Bladder microvascular endothelial cell (primary cell): ENCODE data around the gene CDKN2A. TPM values are rescaled to one million over a fixed set of nuclear protein-coding genes. Genes with fewer than 3 reads are reported as not detected.

Experiments
- total RNA-seq: library from RNA; depleted of rRNA; stranded (reverse); fragments of >200 nt; gene quantifications from 2 replicates; pipeline ENCODE4 v1.2.3, GENCODE V29; 2014

CDKN2A gene
- total RNA-seq: 1.3 and 5.4 TPM in 2 replicates

DNA sequence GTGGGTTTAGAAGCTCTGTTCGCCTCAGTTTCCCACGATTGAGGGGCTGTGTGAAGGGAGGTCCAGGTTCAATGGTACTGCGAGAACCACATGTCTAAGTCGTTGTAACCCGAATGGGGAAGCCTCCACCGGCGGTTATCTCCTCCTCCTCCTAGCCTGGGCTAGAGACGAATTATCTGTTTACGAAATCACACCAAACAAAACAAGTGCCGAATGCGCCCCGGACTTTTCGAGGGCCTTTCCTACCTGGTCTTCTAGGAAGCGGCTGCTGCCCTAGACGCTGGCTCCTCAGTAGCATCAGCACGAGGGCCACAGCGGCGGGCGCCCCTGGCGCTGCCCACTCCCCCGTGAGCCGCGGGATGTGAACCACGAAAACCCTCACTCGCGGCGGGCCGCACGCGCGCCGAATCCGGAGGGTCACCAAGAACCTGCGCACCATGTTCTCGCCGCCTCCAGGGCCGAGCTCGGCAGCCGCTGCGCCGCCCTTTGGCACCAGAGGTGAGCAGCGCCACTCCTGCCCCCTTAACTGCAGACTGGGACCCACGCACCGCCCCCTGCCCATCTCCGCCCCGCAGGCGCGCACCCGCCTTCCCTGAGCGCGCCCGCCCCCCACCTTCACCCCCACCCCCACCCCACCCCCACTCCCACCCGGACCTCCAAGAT is at the start of gene CDKN2A:
TSS of gene CDKN2A (minus strand) at position 500 of the 663 bp plus-strand sequence.

DNA sequence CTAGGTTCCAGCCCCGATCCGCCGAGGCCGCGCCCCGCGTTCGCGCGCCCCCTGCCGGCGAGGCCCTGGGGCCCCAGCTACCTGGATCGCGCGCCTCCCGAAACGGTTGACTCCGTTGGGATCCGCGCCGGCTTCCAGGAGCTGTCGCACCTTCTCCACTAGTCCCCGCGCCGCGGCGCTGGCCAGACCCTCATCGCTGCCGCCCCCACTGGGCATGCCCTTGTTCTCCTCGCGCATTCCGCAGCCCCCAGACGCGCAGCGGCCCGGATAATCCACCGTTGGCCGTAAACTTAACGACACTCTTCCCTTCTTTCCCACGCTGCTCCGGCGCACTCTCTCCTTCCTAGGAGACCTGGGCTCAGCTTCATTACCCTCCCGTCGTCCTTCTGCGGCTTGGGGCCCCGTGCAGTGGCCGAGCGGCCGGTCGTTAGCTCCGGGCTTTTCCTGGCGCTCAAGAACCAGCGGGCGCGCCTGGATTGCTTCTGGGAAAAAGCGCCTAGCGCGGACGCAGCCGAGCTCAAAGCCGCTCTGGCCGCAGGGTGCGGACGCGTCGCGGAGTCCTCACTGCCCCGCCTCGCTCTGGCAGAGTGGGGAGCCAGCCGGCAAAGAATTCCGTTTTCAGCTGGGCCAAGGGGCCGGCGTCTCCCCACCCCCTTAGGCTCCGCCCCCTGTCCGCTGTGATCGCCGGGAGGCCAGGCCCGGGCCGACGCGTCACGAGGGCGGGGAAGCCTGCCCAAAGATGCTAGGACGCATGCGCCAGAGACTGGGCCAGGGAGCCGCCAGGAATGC is 14.7 kb upstream of the CDKN2A start, which contains the start of gene CDKN2B:
TSS of gene CDKN2B (minus strand) at position 589 of the 789 bp plus-strand sequence. CDS start at position 237, 352 bp downstream.

DNA sequence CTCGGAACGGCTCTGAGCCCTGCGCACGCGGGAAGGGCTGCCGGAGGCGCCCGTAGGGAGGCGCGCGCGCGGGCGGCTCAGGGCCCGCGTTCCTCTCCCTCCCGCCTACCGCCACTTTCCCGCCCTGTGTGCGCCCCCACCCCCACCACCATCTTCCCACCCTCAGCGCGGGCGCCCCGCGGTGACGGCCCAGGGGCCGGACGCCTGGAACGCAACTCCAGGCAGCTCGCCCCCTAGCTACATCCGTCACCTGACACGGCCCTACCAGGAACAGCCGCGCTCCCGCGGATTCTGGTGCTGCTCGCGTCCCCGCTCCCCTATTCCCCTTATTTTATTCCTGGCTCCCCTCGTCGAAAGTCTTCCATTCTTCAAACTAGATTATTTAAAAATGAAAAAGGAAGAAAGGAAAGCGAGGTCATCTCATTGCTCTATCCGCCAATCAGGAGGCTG is 389 bp upstream of the CDKN2A start, which contains the start of gene CDKN2B-AS1:
TSS of gene CDKN2B-AS1 (plus strand) at position 236 of the 450 bp plus-strand sequence.

Other genes with a start within 250 kb of the CDKN2A start
- 12.0 and 25.6 TPM in 2 replicates for gene MTAP, start 191.8 kb downstream of the CDKN2A start, total RNA-seq
- 0.49 and 1.9 TPM in 2 replicates for gene CDKN2B-AS1, start 399 bp upstream of the CDKN2A start, total RNA-seq
- 3.1 and 4.1 TPM in 2 replicates for gene CDKN2B, start 14.9 kb upstream of the CDKN2A start, total RNA-seq